ENCODE data around the gene NID1.

The NID1 gene

DNA sequence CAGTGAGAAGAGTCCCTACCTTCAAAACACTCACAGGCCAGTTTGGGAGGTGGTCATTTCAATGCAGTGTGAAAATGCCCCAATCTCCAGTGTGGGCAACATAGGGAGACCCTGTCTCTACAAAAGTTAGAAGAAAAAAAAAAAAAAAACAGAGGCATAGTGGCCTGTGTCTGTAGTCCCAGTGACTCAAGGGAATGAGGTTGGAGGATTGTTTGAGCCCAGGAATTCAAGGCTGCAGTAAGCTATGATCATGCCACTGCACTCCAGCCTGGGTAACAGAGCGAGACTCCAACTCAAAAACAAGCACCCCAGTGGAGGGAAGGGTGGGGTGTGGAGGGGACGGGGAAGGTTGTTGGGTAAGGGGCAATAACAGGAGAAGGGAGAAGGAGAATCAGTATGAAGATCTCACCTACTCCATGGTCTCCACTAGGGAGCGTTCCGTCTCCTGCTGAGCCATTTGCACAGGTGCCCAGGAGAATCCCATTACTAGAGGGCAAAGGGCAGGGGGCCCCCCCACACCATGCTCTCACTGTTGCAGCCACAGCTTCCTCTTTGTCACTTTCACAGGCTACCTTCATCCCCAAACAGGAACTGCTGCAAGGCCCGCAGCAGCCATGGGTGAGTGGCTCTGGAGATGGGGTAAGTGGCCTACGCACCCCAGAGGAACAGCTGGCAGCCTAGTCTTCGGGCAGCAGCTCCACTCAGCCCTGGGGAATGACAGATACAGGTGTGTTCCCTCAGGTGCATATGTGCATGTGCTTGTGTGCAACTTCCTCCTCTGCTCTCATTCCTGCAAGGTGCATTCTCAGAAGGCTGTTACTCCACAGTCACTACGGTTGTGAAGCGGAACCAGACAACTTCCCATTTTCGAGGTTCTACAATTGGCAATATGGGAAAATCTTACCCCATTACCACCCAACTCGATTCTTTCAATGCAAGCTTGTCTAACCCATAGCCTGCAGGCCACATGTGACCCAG, 110.3 kb downstream of the NID1 start:
- peak; percentile 97 to 98 for DNase-seq

DNA sequence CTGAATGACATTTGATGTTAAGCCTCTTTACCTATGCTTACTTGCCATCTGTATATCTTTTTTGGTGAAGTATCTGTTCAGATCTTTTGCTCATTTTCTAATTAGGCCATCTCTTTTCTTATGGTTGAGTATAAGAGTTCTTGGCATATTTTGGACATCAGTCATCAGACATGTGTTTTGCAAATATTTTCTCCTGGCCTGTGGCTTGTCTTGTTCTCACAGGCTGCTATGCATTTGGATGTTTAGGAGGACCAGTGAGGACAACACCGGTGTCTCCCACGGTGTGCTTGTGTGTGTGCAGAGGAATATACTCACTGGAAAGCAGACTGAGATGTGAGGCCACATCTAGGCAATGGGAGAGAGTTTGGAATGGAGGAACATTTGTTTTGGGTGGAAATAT, 111.1 kb downstream of the NID1 start:
- DNase-seq, result no peak

DNA sequence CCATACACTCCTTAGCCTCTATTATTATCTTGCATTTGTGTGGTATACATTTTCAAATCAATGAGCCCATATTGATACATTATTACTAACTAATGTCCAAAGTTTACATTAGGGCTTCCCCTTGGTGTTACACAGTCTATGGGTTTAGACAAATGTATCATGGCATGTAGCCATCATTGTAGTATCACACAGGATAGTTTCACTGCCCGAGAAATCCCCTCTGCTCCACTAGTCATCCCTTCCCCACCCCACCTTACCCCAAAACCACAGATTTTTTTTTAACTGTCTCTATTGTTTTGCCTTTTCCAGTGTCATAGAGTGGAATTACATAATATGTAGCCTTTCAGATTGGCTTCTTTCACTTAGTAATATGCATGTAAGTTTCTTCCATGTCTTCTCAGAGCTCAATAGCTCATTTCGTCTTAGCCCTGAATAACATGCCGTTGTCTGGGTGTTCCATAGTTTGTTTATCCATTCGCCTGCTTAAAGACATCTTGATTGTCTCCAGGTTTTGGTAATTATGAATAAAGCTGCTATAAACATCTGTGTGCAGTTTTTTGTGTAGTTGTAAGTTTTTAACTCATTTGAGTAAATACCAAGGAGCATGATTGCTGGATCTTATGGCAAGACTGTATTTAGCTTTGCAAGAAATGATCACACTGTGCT, 111.8 kb downstream of the NID1 start:
- no peak for DNase-seq

DNA sequence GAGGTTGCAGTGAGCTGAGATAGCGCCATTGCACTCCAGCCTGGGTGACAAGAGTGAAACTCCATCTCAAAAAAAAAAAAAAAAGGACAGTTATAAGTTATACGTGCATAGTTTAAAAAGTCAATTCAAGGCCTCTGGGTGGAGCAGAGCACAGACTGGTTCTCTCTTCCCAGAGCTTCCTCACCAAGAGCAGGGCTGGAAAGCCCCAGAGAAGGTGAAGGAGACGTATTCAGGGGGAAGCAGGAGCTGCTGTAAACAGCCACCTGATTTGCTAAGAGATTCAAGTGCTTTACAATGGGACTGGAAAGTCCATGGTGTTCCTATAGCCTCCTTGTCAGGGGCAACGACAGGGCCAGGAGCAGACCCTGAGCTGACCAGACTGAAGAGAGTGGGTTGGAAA, 113.2 kb downstream of the NID1 start:
- no peak for DNase-seq

DNA sequence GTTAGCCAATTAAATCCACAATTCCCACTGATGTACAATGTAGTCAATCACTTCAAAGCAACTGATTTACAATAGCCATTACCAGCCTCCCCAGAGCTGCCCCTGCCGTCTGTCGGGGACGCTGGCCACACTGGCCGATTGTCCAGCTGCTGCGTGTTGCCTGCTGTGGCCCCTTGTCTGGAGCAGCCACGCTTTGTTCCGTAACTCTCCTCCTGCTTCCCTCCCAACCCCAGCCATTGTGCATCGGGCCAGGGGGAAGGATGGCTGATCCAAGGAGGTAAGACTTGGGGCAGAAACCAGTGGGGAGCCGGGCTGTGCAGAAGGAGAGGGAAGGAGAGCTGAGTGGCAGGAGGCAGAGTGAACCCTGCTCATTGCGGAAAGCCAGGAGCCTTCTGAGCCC, 114.6 kb downstream of the NID1 start:
- DNase-seq, result no peak

DNA sequence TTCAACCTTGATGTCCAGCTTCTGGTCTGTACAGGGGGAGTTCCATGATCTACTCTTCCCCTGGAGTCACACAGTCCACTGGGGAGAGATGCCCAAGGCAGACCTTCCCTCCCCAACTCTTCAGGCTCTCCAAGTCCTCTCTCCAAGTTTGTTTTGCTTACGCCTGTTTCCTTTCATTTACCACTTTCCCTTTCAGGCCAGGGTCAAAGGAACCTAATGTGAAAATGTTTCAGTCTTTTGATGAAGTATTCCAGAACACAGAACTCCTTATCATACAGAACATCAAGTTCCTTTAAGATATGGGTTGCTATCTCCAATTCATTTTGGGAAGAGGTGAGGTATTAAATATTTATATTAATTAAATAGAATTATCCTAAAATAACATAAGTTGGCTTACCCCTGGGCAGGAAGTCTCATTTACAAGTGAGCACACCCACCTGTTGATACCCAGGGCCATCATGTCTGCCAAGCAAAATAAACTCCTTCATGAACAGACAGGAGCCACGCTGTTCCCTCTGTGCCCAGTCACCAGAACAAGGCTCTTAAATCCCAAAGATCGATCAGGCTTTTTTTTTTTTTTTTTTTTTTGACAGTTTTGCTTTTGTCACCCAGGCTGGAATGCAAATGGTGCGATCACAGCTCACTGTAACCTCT, 116.0 kb downstream of the NID1 start:
- no peak for DNase-seq

DNA sequence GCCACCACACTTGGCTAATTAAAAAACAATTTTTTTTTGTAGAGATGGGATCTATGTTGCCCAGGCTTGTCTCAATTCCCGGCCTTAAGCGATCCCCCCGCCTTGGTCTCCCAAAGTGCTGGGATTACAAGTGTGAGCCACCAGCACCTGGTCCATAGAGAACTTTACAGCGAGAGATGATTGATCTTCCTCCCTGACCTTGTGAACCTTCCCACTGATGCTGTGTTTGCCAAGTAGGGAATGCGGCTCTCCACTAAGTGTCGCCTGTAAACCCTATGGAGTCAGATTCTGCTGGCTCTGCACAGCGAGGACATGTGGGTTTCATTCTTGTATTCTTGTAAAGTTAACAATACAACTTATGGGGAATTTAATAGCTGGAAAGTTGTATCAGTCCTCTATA, 116.9 kb downstream of the NID1 start:
- DNase-seq, result no peak

DNA sequence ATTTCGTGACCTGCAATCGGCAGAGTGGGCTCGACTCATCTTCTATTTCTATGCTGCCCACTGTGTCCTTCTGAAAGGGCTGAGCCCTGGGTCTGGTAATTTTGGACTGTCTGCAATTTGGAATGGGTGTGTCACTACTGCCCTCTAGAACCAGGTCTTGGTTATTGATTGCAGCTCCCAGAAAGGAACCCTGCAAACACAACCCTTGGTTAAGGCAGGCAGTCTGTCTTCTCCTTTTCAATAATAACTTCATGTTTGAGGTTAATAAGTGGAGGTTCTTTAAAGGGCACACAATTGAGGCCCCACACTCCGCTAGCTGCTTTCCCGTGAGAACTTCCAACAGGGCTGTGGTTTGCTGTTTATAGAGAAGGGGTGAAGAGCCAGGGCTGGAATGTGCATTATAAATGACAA, 118.3 kb downstream of the NID1 start:
- peak; percentile 80 to 90 for DNase-seq

DNA sequence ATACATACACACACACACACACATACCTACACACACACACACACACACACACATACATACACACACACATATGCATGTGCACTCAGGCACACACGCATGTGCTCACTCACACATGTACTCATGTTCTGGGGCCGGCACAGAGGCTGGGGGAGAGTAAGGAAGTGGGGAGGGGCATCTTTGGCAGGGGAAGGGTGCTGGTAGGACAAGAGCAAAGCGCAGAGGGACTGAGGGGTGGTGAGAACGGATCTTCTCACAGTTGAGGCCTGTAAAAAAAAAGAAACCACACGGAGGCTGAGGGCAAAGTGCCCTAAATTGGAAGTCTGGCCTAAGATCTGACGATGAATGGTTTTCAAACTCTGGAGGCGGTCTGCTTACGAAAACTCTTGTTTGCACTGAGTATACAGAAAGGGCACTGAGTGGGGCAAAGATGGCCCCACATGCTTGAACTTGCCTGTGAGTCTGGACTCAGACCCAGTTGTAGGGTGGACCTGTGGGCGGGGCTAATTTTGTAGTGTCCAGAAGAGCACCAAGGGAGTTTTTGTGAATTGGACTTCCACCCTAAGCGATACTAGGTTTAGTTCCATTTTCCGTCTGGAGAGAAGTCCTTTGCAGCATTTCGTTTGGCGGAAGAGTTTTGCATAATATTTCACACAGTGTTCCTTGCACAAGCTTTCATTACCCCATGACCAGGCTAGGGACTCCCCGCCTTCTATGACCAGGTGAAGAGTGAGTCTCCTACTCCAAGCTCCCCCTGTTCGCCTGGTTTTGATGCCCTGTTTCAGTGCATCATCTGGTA, 118.9 kb downstream of the NID1 start:
- peak; percentile 75 to 80 for DNase-seq

DNA sequence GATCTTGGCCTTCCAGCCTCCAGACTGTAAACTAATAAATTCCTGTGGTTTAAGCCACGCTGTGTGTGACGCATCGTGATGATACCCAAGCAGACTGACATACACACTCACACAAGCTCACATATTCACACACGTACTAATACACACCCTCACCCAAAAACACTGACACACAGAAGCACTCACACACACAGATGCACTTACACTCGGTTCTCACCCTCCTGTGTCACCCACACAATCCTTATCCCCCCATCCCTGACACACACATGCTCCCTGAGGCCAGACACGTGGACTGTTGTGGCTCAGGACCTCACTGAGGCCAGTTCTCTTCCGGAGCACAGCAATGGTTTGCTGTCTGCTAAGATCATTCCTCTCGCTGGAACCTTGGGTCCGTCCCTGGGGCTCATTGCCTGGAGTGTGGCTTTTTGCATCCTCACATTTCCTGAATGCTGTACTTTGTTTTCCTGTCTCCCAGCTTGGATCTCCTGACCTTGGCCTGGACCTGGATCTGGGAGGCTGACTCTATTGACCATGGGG, 121.2 kb downstream of the NID1 start:
- no peak for DNase-seq

DNA sequence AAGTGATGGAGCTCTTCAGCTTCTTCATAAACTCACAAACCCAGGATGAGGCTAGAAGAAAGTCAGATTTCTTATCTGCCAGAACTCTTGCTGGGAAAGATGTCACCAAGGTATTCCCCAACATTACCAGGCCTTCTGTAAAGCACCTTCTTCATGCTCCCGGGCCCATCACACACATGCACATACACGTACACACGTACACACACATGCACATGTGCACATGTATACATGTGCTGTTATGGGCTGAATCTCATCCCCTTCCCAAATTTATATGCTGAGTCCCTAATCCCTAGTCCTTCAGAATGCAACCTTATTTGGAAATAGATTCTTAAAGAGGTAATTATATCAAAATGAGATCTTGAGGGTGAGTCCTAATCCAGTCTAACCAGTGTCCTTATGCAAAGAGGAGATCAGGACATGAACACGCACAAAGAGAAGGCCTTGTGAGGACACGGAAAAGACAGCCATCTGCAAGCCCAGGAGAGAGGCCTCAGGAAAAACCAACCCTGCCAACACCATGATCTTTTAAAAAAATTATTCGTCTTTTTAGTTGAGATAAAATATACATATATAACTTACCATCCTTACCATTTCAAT, 121.8 kb downstream of the NID1 start:
- no peak for DNase-seq

DNA sequence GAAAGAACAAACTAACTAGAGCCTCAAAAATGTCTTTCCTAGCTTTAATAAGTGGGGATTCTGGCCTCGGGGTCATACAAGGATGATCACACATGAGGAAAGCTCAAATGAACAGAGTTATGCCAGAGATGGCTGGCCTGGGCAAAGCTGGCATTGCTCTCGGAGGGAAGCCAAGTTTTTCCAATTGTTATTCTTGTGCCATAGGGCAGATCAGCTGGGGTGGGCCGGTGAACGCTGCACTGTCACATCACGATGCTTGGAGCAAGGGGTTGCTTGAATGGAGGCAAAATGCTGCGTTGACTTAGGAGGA, 122.3 kb downstream of the NID1 start:
- no peak for DNase-seq

DNA sequence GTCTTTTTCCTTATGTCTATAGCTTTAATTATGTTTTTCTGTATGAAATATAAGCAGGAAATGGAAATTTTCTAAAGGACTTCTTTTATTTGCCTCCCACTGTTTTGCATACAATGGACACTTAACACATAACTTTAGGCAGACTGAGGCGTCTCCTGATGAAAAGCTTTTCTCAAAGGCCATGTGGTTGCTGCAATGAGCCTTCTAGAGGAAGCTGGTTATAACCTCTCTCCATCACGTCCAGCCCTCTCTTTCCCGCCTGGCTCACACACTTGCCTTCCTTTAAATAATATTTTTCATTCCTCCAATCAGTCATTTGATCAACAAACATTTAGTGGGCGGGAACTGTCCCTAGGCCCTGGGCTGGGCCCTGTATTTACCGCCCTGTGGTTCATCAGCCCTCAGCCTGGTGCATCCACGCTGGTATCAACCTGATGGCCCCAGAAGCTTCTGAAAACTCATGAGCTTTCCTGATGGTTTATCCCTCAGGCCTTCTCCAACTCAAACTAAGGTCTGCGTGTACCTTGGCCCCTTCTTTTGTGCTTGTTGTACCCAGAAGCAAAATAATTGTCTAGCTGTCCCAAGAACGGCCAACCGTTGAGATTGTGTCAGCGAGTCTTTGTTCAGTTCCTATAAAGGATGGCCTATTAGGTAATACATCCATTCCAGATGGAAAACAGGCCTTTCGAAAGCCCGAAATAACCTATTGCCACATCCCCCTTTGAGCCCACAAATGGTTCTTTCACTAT, 122.8 kb downstream of the NID1 start:
- DNase-seq, result peak; percentile 95 to 96

DNA sequence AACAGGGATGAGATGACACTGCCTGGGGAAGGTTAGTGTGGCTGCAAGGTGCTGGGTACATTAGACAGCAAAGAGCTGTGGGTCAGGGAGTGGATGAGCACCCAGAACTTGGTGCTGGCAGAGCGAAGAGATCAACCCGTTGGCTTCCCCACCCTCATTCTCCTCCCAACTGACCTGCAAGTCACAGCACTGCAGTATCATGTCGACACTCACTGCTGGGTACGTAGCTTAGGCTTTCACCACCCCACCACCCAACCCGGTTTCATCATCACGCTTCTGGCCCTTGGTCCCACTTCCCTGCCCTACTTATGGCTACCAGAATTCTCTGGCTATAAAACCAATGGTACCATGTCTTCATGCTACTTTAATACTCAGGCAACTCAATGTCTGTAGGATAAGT, 124.6 kb downstream of the NID1 start:
- no peak for DNase-seq

DNA sequence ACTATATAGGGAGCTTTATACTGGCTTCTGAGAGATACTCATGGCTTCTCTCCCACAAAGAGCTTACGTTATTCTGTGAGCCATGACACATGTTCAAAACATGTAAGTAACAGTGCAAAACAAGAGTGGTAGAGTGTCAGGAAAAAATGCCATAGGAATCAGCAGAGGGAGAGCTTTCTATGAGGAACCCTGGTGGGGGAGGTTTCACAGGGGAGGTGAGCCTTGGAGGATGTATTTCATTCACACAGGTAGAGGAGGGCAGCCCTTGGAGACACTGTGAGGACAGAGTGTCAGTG, 125.5 kb downstream of the NID1 start:
- DNase-seq, result peak in 1 of 2 experiments; percentile 38

DNA sequence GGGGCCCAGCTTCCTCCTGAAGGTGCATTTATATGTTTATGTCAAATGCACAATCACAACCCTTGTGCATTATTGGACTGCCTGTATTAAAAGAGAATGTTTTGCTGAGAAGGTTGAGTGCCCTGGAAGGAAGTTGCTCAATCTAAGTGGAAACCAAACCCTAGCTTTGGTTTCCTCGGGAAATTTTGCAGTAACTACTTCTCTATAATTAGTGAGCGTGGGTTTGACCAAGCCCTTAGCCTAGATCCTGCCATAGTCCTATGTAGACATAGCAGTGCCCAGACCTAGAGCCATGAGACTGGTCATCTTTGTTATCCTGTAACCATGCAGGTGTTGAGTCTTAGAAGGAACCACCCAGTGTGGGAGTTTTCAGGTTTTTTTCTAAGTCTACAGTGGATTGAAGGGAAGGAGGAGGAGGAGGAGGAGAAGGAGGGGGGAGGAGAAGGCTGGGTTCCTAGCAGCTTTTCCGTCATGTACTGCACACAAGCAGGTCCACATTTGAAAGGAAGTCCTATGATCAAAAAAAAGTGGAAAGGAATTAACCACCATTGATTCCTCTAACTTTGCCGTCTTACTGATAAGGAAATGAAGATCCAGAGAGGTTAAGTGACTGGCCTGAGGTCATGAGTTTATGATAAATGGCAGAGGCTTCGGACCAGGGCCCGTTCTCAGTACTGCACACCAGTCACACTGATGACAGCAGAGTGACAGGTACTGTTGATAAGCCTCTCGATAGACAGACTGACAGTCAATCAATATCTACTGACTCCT, 126.0 kb downstream of the NID1 start:
- peak; percentile 88 to 91 for DNase-seq

DNA sequence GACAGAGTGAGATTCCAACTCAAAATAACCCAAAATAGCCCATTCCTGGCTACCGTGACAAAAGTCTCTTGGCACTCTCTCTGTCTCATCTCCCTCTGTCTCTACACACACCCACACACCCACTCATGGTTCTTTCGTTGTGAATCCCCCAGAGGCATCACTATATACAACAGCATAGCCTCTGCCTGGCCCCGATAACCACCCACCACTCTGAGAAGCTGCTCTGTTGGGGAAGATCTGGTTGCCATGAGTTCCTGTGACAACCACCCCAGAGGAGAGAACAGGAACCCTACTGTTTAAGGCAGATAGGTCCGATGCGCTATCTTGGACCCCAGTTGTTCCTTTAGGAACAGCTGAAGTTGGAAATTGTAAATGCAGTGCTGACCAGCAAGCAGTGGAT, 127.8 kb downstream of the NID1 start:
- DNase-seq, result peak; percentile 16 to 35

DNA sequence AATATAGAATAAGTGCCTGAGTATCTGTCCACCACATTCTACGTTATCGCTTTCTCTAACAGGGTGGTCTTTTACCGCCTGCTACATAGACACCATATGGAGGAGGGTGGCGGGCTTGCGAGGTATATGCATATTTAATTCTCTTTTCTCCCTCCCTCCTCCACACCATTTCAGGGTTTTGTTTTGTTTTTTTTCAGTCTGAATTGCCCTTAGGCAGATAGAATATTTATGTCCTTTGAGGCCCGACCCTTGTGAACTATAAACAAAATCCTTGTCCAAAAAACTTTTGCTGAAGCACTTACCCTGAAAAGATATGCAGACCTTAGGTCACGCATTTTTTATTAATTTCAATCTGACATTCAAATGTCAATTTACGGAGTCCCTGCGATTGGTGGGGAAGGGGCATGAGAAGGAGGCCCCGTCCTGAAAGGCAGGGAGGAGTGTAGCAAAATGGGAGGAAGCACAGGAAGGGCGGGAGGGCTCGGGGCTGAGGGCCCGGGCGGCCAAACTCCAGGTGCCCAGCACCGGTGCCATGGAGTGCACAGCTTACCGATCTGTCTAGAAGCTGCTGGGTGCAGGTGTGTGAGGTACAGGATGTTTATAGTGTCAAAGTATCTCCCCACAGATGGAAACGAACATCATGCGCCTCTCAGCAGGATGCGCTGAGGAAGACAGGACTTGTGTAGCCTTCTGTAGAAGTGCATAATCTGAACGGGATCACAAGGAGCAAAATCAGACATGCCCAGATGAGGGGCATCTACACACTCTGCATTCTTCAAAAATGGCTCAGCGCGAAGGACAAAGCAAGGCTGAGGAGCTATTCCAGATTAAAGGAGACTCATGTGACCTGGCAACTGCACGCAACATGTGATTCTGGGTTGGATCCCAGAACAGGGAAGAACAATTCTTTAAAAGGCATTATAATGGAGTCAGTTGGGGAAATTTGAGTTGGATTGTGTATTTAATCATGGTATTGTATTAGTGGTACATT, 129.4 kb downstream of the NID1 start:
- DNase-seq, result no peak

DNA sequence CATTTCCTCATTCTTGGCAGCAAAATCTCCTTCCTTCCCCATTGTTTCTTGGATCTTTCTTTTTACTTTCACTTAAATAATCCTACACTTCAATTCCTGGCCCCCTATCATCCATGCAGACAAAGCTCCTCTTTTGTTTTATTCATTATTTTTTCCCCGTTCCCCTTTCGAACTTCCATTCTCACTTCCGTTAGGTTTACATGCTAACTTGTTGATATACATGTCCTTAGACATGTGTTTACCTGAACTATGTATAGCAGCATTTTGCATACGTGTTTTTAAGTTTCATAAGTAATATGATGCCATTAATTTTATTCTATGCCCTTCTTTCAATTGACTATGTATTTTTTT, 131.1 kb downstream of the NID1 start:
- DNase-seq, result no peak
